Measurements from ENCODE around the gene SHC2.
A peak's percentile ranks its signal among the peaks of the same experiment; 100 is the strongest.
"Not testable (repeated sequence)": the region's sequence is repeated elsewhere in the genome, so short reads cannot be mapped to it uniquely, and the experiment has no call there.

Gene SHC2

GRCh38 chr19:444677-445210, 16.1 kb downstream of the SHC2 start:
- DNase-seq: no peak

DNA sequence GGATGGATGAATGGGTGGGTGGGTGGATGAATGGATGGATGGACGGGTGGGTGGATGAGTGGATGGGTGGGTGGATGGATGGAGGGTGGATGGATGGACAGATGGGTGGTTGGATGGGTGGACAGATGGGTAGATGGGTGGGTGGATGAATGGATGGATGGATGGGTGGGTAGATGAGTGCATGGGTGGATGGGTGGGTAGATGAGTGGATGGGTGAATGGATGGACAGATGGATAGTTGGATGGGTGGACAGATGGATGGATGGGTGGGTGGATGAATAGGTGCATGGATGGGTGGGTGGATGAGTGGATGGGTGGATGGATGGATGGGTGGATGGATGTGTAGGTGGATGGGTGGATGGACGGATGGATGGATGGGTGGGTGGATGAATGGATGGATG, 17.8 kb downstream of the SHC2 start:
- DNase-seq: no peak

- DNase-seq: no peak
These were observed 18.7 kb downstream of the SHC2 start for GRCh38 chr19:442085-442484.

- no peak for DNase-seq
These were observed 19.5 kb downstream of the SHC2 start for GRCh38 chr19:441213-441836.

- DNase-seq: no peak
These were observed 20.2 kb downstream of the SHC2 start for GRCh38 chr19:440391-441212.

- no peak for DNase-seq
These were observed 21.5 kb downstream of the SHC2 start for GRCh38 chr19:439167-439900.

GRCh38 chr19:438416-438958, 22.3 kb downstream of the SHC2 start:
- no peak for DNase-seq

GRCh38 chr19:437041-437440, 23.8 kb downstream of the SHC2 start:
- DNase-seq: no peak

- no peak for DNase-seq
These were observed 24.4 kb downstream of the SHC2 start for GRCh38 chr19:436413-436950.

DNA sequence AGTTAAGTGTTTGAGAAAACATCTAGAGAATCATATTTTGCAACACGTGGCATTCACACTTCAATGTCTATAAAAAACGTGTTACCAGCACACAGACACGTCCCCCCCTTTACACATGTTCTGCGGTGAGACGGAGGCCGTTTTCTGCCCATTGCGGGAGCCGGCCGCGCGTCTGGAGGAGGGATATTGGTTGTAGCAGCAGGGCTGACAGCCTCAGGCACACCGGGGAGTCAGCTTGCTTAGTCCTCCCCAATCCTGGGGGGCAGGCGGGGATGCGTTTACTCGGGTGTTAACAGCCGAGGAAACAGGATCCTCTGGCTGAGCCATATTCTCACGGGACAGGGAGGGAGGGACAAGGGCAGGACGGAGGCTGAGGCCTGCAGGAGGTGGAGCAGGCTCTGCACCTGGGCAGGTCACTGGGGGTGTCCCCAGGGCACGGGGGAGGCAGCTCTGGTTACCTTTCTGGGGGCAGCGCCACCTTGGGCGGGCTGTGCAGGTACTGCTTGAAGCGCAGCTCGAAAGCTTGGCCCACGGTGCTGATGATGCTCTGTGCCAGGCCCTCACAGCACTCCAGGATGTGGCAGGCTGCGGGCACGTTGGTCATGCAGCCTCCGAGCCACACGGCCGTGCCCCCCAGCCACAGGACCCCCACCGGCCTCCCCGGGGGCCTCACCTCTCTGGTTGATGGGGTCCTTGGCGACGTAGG, 25.0 kb downstream of the SHC2 start:
- no peak for DNase-seq

DNA sequence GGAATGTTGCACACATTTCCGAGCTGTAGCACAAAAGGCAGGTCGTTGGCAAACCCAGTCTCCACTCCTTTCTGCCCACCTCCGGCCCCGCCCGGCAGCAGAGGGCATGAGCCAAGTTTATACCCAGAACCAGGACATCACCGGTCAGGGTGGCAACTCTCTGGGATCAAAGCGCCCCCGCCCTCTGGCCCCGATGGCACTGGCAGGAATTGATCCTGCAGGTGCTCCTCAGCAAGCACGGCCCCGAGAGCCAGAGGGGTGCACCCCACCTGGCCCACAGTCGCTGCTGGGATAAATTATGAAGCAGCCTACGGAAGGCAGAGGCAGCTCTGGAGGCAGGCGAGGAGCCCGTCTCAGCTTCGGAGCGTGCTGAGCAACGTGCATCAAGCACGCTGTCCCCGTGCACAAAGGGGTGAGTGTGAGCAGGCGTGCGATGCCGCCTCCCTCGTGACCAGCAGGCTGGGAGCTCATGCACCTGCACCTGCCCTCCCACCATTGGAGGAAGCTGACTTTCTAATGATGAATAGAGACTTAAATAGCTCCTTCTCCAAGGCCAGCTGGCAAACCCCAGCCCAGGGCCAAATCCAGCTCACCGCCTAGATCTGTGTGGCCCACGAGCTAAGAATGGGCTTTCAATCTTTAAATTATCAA, 25.7 kb downstream of the SHC2 start:
- peak; percentile 36 for DNase-seq

DNA sequence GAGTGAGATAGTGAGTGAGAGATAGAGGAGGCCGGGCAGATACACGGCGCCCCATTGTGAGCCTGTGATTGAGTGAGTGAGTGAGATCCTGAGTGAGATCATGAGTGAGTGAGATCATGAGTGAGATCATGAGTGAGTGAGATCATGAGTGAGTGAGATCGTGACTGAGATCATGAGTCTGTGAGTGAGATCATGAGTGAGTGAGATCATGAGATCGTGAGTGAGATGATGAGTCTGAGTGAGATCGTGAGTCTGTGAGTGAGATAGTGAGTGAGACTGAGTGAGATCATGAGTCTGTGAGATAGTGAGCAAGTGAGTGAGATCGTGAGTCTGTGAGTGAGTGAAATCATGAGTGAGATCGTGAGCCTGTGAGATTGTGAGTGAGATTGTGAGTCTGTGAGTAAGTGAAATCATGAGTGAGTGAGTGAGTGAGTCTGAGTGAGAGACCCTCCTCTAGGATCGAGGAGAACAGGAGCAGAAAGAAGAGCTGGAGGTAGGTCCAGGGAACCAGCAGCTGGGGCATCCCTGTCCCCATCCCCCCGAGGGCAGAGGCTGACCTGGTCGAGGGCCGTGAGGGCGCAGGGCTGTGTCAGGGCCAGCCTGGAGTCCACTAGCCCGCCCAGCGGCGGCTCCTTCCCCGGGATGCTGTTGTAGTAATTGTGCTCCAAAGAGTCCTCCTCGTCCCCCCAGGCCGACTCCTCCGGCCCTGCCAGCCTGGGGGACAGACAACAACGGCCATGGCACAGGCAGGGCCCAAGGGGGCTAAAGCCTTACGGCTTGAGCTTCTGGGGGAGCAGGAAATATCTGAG, 26.5 kb downstream of the SHC2 start:
- DNase-seq: no peak

- DNase-seq: no peak
These were observed 30.1 kb downstream of the SHC2 start for GRCh38 chr19:430701-431100.

DNA sequence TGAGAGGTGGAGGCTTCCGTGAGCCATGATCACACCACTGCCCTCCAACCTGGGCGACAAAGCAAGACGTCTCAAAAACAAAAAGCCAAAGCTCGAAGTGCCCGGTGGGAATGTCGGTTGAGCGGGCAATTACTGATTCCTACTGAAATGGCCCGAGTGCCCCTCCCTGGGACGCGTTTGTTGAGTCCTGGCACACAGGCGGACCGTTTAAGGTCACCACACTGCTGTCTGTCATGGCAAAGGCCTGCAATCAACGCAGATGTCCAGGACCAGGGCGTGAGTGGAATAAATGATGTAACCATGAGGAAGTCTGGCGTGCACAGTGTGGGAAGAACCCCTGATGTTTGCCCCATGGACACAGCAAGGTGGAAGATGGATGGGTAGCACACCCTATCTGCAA, 32.7 kb downstream of the SHC2 start:
- no peak for DNase-seq

DNA sequence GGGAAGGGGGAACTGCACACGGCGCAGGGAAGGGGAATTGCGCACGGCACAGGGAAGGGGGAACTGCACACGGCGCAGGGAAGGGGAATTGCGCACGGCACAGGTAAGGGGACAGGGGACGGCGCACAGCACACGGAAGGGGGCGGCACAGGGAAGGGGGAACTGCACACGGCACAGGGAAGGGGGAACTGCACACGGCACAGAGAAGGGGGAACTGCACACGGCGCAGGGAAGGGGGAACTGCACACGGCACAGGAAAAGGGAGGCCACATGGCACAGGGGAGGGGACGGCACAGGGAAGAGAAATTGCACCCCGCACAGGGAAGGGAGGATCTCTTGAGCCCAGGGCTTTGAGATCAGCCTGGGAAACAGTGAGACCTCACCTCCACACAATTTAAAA, 33.2 kb downstream of the SHC2 start:
- not testable (repeated sequence) for DNase-seq

DNA sequence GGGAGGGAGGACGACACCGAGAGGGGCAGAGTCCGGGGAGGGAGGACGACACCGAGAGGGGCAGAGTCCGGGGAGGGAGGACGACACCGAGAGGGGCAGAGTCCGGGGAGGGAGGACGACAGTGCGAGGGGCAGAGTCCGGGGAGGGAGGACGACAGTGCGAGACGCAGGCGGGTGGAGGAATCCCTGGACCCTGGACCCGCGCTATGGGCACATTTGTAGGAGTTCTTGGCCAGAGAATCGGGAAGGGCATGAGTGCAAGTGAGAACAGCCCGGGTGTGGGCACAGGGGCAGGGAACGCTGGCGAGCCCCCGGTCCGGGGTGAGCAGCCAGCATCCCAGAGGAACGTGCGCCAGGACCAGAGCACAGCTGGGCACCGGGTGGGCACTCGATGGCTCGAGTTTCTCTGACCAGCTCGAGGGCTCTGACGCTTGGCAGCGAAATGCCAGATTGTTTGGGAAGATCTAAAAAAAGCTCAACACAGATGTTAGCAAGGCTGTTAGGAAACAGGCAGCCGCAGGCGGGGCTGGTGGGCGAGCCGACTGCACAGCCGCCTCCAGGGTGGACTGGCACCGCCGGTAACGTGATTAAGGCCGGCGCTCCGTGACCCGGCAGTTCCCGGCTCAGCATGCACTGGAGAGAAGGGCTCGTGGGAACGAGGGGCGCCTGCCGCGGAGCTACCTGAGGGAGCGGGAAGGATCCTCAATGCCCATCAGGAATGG, 33.9 kb downstream of the SHC2 start:
- no peak for DNase-seq

DNA sequence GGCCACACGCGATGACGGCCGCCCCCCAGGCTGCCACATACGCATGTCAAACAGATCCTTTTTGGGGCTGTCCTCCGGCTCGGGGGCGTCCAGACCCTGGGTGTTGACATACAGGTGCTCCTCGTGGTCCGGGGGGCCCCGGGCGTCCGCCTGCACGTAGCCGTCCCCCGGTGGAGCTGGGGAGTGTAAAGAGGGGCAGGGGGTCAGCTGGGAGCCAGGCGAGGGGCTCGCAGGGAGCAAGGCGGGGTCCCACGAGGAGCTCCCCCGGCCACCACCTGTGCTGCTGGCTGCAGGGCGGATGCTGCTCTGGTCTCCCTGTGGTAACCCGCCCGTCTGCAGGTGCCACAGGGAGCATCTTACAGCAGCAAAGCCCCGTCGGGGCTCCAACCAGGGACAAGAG, 35.8 kb downstream of the SHC2 start:
- DNase-seq: no peak

GRCh38 chr19:424546-424945, 36.3 kb downstream of the SHC2 start:
- no peak for DNase-seq

DNA sequence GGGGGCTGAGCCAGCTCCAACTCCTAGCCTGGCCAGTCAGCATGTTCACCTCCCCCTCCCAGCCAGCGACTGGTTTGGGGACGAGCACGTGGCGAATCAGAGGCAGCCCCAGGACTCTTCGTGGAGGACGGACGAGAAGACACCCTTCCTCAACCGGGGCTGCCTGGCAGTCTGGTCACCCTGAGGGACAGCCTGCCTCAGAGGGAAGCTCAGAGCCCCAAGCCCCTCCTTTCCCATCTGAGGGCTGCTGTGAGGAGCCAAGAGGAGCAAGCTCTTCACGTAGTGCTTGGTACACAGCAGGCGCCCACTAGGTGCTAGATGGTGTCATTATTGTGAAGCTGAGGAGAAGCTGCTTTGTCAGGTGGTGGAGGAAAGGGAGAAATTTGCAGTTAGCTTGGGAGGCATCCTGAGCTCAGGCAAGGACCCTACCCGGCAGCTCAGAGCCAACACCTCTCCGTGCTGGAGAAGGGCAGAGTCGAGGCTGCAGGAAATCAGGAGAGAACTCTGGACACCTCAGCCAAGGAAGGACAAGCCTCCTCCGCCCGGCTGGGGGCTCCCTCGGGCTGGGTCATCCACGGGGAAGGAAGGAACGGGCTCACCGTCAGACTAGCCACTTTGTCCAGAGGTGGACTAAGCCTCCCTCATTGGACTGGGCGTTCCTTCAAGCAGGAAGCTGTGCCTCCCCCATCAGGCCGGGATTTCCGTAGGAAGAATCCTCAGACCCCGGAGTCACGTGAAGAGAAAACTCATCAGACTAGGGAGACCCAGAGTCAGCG, 37.0 kb downstream of the SHC2 start:
- DNase-seq: no peak

GRCh38 chr19:422917-423226, 38.0 kb downstream of the SHC2 start:
- DNase-seq: not testable (repeated sequence)
